Activated CD4-positive, alpha-beta T cell treated with anti-CD3 and anti-CD28 coated beads for 1 hour (primary cell): Measurements from ENCODE around the gene LSS.

Experiments used
- DNase-seq: peaks from one replicate; pipeline ENCODE4 v3.0.0-alpha.2; 2020

Gene LSS

GRCh38 chr21:46228345-46229051 lies at the start of gene LSS:
Gene LSS (minus strand): TSS chr21:46228774. CDS start chr21:46228745, 29 bp downstream.
- DNase-seq = peak; percentile 97

GRCh38 chr21:46274797-46275390 lies 46.3 kb upstream of the LSS start:
- DNase-seq = no peak

- DNase-seq = no peak
Observed at GRCh38 chr21:46273341-46273740, 44.8 kb upstream of the LSS start.

DNA sequence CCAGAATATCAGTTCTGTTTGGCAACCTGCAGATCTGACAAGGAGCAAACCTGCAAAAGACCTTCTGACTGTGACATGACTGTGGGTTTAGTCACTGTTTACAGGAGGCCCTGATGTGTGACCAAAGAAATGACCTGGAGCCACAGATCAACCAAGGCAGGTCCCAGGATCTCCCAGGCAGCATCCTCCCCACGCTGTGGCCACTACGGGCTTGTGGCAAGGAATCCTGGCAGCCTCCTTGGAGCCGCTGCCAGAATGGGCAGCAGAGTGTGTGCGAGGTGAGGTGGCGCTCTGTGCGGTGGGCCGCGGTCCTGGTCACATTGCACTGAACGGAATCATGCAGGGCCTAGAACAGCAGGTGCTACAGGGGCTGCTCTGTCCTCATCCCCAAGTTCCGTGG lies 40.9 kb upstream of the LSS start:
- DNase-seq = no peak

- DNase-seq = no peak
Observed at GRCh38 chr21:46268371-46268770, 39.8 kb upstream of the LSS start.

- no peak for DNase-seq
Observed at GRCh38 chr21:46266946-46267345, 38.4 kb upstream of the LSS start.

DNA sequence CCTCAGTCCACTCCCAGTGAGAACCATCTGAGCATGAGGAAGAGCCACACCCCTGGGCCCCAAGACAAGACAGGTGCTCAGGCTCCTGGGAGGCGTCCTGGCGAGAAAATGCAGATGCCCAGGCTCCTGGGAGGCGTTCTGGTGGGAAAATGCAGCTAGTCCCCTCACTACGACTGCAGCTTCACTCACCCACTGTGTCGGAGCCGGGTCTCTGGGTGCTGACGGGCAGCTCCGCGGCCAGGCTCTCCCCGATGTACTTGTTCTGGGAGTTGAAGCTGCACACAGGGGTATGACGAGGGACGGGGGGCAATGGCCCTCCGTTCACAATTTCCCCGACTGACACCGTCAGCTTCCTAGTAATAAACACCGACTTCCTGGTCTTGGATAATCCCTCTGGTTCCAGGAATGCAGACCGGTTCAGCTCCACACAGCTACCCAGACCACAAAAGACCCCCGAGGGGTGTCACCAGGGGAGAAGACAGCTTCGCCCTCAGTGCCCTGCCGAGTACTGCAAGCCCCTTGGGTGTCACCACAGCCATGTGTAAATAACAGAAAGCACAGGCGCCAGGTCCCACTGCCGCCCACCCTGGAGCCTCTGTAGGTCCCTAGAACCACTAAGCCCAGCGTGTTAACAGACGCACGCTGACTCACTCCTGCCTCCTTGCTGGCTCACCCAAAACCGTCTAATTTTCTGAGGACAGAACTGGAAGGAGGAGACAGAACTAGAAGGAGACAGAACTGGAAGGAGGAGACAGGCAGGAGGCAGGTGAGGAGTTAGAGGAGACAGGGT lies 37.4 kb upstream of the LSS start:
- DNase-seq = no peak

DNA sequence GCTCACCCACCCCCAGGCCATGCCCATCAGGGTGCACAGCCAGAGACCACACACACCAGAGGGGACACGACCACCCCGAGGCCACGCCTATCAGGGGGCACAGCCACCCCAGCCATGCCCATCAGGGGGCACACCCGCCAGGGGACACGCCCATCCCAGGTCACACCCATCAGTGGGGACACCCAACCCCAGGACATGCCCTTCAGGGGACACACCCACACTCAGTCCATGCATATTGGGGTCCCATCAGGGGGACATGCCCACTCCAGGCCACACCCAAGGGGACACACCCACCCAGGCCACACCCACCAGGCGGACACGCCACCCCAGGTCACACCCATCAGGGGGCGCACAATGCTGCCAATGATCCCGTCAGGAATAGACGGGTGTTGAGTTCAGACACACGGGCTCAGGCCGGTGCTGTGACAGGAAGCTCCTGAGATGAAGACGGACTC lies 36.1 kb upstream of the LSS start:
- no peak for DNase-seq

GRCh38 chr21:46264046-46264689 lies 35.6 kb upstream of the LSS start:
- DNase-seq = no peak

- no peak for DNase-seq
Observed at GRCh38 chr21:46256501-46256994, 28.0 kb upstream of the LSS start.

- no peak for DNase-seq
Observed at GRCh38 chr21:46255758-46256337, 27.3 kb upstream of the LSS start.

- no peak for DNase-seq
Observed at GRCh38 chr21:46255166-46255565, 26.6 kb upstream of the LSS start.

DNA sequence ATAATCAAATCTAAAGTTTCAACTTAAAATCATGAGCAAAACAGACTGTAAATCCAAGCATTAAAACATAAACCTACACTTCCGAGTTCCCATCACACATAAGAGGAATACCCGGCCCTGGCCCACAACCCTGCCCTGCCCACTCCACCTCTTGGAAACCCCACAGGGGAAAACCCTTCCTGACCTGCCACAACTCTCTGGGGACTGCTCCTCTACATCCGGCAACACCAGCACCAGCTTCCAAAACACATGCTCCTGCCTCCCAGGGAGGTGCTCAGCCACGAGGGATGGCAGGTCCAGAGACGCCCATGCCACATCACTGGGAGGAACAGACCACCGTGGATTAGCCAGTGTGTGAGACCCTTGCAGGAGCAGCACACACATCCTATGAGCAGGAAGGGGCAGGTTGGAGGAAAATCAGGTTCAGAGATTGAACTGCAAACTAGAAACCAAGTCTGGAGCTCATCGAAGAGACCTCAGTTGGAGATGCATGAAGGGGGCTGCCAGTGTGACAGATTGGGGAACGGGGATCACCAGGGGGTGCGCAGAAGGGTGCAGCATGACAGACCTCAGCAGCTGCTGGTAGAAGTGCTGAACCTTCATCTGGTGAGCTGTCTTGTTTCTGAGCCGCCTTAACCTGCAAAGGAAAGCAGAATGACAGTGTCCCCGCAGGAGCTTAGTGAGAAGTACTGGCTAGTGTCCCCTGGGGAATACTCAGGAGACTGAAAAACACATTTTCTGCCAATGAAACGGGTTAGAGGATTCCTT lies 25.8 kb upstream of the LSS start:
- no peak for DNase-seq

GRCh38 chr21:46253610-46254124 lies 25.1 kb upstream of the LSS start:
- no peak for DNase-seq

DNA sequence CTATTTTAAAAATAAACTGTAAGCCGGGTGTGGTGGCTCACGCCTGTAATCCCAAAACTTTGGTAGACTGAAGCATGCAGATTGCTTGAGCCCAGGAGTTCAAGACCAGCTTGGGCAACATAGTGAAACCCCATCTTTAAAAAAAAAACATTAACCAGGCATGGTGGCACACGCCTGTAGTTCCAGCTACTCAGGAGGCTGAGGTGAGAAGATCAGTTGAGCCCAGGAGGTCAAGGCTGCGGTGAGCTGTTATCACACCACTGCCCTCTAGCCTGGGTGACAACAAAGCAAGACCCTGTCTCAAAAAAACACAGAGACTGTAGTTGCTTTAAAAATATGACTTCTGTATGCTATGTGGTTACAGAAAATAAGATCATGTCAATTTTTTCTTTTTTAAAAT lies 24.3 kb upstream of the LSS start:
- DNase-seq = no peak

GRCh38 chr21:46250146-46250725 lies 21.7 kb upstream of the LSS start:
- no peak for DNase-seq

DNA sequence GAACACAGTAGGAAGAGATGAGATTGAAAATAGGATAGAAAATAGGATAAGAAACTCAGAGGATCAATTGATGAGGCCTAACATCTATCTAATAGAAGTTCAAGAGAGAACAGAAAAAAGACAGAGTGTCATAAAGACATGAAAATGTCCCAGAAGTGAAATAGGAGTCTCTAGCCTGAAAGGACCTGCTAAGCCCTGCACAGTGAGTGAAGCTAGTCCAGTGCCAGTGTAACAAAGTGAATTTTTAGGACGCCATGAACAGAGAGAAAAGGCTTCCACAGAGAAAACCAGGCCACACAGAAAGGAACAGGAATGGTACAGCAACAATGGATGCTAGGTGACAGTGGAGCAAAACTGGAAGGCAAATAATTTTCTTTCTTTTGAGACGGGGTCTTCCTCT lies 20.3 kb upstream of the LSS start:
- no peak for DNase-seq

DNA sequence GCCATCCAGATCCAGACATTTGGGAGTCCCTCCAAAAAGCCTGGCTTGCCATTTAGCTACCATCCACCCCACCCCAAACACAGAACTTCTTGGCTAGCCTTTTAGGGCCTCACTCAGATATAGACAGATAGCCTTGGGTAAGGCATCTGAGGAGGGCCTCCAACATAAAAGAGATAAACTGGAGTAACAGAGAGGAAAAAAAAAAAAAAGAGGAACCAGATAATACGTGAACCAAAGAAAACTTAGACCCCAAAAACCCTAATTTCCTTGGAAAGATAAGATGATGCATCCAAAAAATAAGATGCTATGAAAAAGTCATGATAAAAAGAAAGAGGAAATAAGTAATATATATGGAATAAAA lies 19.8 kb upstream of the LSS start:
- DNase-seq = no peak

GRCh38 chr21:46247699-46248421 lies 19.3 kb upstream of the LSS start:
- DNase-seq = no peak

DNA sequence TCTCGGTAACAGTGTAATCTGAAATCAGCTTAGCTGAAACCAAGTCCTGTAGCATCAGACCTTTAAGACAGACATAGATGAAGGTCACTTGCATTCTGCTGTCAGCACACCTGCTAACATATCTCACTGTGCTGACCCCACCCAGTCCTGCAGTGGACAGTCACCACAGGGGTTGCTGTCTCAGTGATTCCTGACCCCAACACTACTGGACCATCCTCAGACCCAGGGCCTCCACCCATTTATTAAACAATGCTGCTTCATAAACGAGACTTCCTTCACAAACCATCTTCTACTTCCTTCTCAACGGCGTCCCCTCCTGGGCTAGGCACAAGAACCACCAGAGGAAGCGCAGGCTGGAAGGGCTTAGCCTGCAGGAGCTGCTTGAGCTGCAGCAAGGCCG lies 17.8 kb upstream of the LSS start:
- DNase-seq = no peak
